ENCODE data around the gene ALAS1. TPM values are rescaled to one million over a fixed set of nuclear protein-coding genes. Genes with fewer than 3 reads are reported as not detected.
"Not testable (repeated sequence)": the region's sequence is repeated elsewhere in the genome, so short reads cannot be mapped to it uniquely, and the experiment has no call there.

ALAS1 gene
- total and polyA plus RNA-seq, 12 donors: 64.9 to 3,700 (median 650) TPM

GRCh38 chr3:52149726-52150125, 48.2 kb upstream of the ALAS1 start:
- H3K9me3 ChIP-seq (replicated peaks in 1 of 3): no peaks in the 10 kb centered on the region
- intact Hi-C loops (cut with DNase I): no loop called here
- H3K4me1 ChIP-seq (replicated peaks in 1 of 2): peaks cover 7 to 10% of the 10 kb centered on the region in 2 donors
- H3K36me3 ChIP-seq (replicated peaks in 1 of 2): no peaks in the 10 kb centered on the region
- TF ChIP-seq POLR2A (IDR thresholded peaks at IDR 0.05) (no peak), CTCF (IDR thresholded peaks at IDR 0.05) (no peak)
- WGBS, 4 donors: 96 to 100% (median 98%) methylated on average over 1 to 11 of the region's 11 CpGs
- no peak for DNase-seq
- H3K27ac ChIP-seq: no peak overlapping the region
- H3K4me3 ChIP-seq: no peak overlapping the region
- no peaks in the 10 kb centered on the region for H3K27me3 ChIP-seq

- H3K9me3 ChIP-seq (replicated peaks in 1 of 3): no peaks in the 10 kb centered on the region
- WGBS, 4 donors: 79 to 97% (median 95%) methylated on average over 3 of the region's 3 CpGs
- no peak for TF ChIP-seq POLR2A (IDR thresholded peaks at IDR 0.05)
- no peak for TF ChIP-seq CTCF (IDR thresholded peaks at IDR 0.05)
- DNase-seq: no peak
- no peak overlapping the region for H3K27ac ChIP-seq
- intact Hi-C loops (cut with DNase I): no loop called here
- H3K4me1 ChIP-seq (replicated peaks in 1 of 2): peaks cover 11 to 15% of the 10 kb centered on the region in 2 donors
- no peak overlapping the region for H3K4me3 ChIP-seq
- H3K36me3 ChIP-seq (replicated peaks in 1 of 2): no peaks in the 10 kb centered on the region
- H3K27me3 ChIP-seq: no peaks in the 10 kb centered on the region
These were observed 47.6 kb upstream of the ALAS1 start for GRCh38 chr3:52150357-52150756.

- WGBS, 4 donors: 86 to 99% (median 93%) methylated on average over 4 of the region's 4 CpGs
- no peaks in the 10 kb centered on the region for H3K9me3 ChIP-seq (replicated peaks in 1 of 3)
- TF ChIP-seq POLR2A (IDR thresholded peaks at IDR 0.05): no peak
- TF ChIP-seq CTCF (IDR thresholded peaks at IDR 0.05): no peak
- intact Hi-C loops (cut with DNase I): no loop called here
- no peaks in the 10 kb centered on the region for H3K27me3 ChIP-seq
- peaks cover 11 to 16% of the 10 kb centered on the region in 2 donors for H3K4me1 ChIP-seq (replicated peaks in 1 of 2)
- H3K36me3 ChIP-seq (replicated peaks in 1 of 2): no peaks in the 10 kb centered on the region
- DNase-seq: no peak
- H3K27ac ChIP-seq: no peak overlapping the region
- H3K4me3 ChIP-seq: no peak overlapping the region
These were observed 47.1 kb upstream of the ALAS1 start for GRCh38 chr3:52150860-52151259.

DNA sequence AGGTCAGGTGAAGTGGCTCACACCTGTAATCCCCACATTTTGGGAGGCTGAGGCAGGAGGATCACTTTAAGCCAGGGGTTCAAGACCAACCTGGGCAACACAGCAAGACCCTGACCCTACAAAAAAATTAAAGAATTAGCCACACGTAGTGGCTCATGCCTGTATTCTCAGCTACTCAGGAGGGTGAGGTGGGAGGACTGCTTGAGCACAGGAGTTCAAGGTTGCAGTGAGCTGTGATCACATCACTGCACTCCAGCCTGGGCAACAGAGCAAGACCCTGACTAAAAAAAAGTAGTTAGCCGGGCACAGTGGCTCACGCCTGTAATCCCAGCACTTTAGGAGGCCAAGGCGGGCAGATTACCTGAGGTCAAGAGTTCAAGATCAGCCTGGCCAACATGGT, 46.0 kb upstream of the ALAS1 start:
- intact Hi-C loops (cut with DNase I); H3K27ac ChIP-seq: not testable (repeated sequence)
- 81 to 86% (median 83%) methylated on average over 4 of the region's 4 CpGs for WGBS, 4 donors

DNA sequence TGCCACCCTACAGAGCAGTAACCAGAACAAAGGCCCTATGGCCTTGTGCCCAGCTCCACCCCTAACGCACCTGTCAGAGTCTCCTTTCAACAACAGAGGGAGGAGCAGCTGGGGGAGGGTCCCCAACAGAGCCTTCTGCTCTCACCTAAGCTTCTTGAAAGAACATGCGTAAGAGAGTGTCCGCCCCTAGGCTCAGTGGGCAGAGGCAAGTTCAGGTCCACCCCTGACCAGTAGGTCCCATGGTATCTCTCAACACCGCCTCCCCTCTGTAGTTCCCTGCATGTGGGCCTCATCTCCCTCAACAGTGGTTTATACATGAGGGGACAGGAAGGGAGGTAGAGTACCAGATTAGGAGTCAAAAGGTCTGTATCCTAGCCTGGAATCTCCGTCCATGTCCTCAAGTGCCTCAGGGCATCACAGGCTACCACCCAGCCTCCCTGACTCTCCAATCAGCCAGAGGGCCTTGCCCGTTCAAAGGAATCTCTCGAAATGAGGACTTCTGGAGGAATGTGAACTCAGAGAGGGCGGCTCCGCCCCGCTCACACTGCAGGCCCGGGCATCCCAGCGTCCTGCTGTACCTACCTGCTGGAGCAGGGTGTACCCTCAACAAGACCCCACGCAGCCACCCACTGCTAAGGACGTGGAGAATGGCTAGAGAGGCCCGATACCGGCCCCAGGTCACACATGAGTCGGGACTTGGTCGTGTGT, 44.4 kb upstream of the ALAS1 start:
- peak overlapping the region in 3 of 4 donors; percentile 62 to 71 (median 64) for H3K4me3 ChIP-seq
- H3K36me3 ChIP-seq (replicated peaks in 1 of 2): no peaks in the 10 kb centered on the region
- no peaks in the 10 kb centered on the region for H3K27me3 ChIP-seq
- 21 to 36% (median 28%) methylated on average over 6 to 18 of the region's 18 CpGs for WGBS, 4 donors
- TF ChIP-seq CTCF (IDR thresholded peaks at IDR 0.05) (no peak), POLR2A (IDR thresholded peaks at IDR 0.05) (no peak)
- peak in 3 of 7 donors; percentile 31 to 47 (median 32) for DNase-seq
- H3K4me1 ChIP-seq (replicated peaks in 1 of 2): peaks cover 11 to 16% of the 10 kb centered on the region in 2 donors
- peak overlapping the region; percentile 65 to 96 (median 88) for H3K27ac ChIP-seq
- H3K9me3 ChIP-seq (replicated peaks in 1 of 3): no peaks in the 10 kb centered on the region
- intact Hi-C loops (cut with DNase I): no loop called here

More for the DNA sequence above, 46.0 kb upstream of the ALAS1 start:
- not testable (repeated sequence) for H3K36me3 ChIP-seq (replicated peaks in 1 of 2); H3K9me3 ChIP-seq (replicated peaks in 1 of 3); H3K27me3 ChIP-seq; H3K4me3 ChIP-seq
- DNase-seq: peak in 1 of 7 donors; percentile 11
- H3K4me1 ChIP-seq (replicated peaks in 1 of 2): peaks cover 11 to 16% of the 10 kb centered on the region in 2 donors

Measured in adrenal gland (tissue), 12 donors.